Activated CD4-positive, alpha-beta T cell treated with anti-CD3 and anti-CD28 coated beads, Interleukin-2, amount 10 ng/mL, durations not matched to agents 24 days and 14 days (primary cell): ENCODE measurements around the gene LYPD4. TPM values are rescaled to one million over a fixed set of nuclear protein-coding genes. Genes with fewer than 3 reads are reported as not detected.
A peak's percentile ranks its signal among the peaks of the same experiment; 100 is the strongest.

Experiments
- DNase-seq: peaks from one replicate; pipeline ENCODE4 v3.0.0; 2022
- H3K27ac Mint-ChIP-seq: one replicate; pipeline ENCODE4 v1.8.0; 2022; ENCODE audit warnings: mild to moderate bottlenecking, mixed read lengths
- H3K27me3 Mint-ChIP-seq: one replicate; pipeline ENCODE4 v1.8.0; 2022; ENCODE audit warnings: mixed read lengths
- H3K36me3 Mint-ChIP-seq: one replicate; pipeline ENCODE4 v1.8.0; 2022; ENCODE audit warnings: low read depth, mild to moderate bottlenecking, mixed read lengths
- H3K4me1 Mint-ChIP-seq: one replicate; pipeline ENCODE4 v1.8.0; 2021; ENCODE audit warnings: mixed read lengths
- H3K4me3 Mint-ChIP-seq: one replicate; pipeline ENCODE4 v1.8.0; 2022; ENCODE audit warnings: mild to moderate bottlenecking, moderate library complexity, mixed read lengths
- H3K9me3 Mint-ChIP-seq: one replicate; pipeline ENCODE4 v1.8.0; 2021; ENCODE audit warnings: mixed read lengths
- intact Hi-C: fragments of 100-400 bp; cut with micrococcal nuclease; formaldehyde crosslinking; loops from one replicate; pipeline ENCODE4 v1.15.1; 2023
- total RNA-seq: library from RNA; stranded (reverse); gene quantifications from 2 replicates; pipeline ENCODE4 v1.2.3, GENCODE V29; 2022

The LYPD4 gene
- total RNA-seq, 1 donor from 2014 or later: not detected

GRCh38 chr19:41853344-41853743, 8.9 kb upstream of the LYPD4 start:
- H3K4me3 Mint-ChIP-seq: no peak overlapping the region
- no peaks in the 10 kb centered on the region for H3K4me1 Mint-ChIP-seq
- peaks cover 44% of the 10 kb centered on the region for H3K27me3 Mint-ChIP-seq
- no peak for DNase-seq
- intact Hi-C loops: no loop called here
- H3K36me3 Mint-ChIP-seq: no peaks in the 10 kb centered on the region
- no peaks in the 10 kb centered on the region for H3K9me3 Mint-ChIP-seq
- no peak overlapping the region for H3K27ac Mint-ChIP-seq

- no peak for DNase-seq
- Mint-ChIP-seq H3K4me3 (no peak overlapping the region), H3K4me1 (no peaks in the 10 kb centered on the region), H3K36me3 (no peaks in the 10 kb centered on the region), H3K9me3 (no peaks in the 10 kb centered on the region), H3K27me3 (peaks cover 40% of the 10 kb centered on the region), H3K27ac (no peak overlapping the region)
- intact Hi-C loops: no loop called here
These were observed 7.0 kb upstream of the LYPD4 start for GRCh38 chr19:41851456-41851855.

- no peaks in the 10 kb centered on the region for H3K36me3 Mint-ChIP-seq
- no peak overlapping the region for H3K27ac Mint-ChIP-seq
- intact Hi-C loops: no loop called here
- no peak overlapping the region for H3K4me3 Mint-ChIP-seq
- no peaks in the 10 kb centered on the region for H3K9me3 Mint-ChIP-seq
- no peak for DNase-seq
- no peaks in the 10 kb centered on the region for H3K4me1 Mint-ChIP-seq
- H3K27me3 Mint-ChIP-seq: peaks cover 41% of the 10 kb centered on the region
These were observed 5.9 kb upstream of the LYPD4 start for GRCh38 chr19:41850381-41850780.

- no peak for DNase-seq
- Mint-ChIP-seq H3K27ac (no peak overlapping the region), H3K27me3 (peaks cover 31% of the 10 kb centered on the region), H3K9me3 (no peaks in the 10 kb centered on the region), H3K36me3 (no peaks in the 10 kb centered on the region), H3K4me1 (no peaks in the 10 kb centered on the region), H3K4me3 (no peak overlapping the region)
- intact Hi-C loops: no loop called here
These were observed 4.6 kb upstream of the LYPD4 start for GRCh38 chr19:41849067-41849466.

- Mint-ChIP-seq H3K27me3 (peaks cover 28% of the 10 kb centered on the region), H3K4me3 (no peak overlapping the region), H3K4me1 (no peaks in the 10 kb centered on the region), H3K27ac (no peak overlapping the region), H3K36me3 (no peaks in the 10 kb centered on the region), H3K9me3 (no peaks in the 10 kb centered on the region)
- no peak for DNase-seq
- intact Hi-C loops: no loop called here
These were observed 4.2 kb upstream of the LYPD4 start for GRCh38 chr19:41848666-41849065.

GRCh38 chr19:41847351-41848105, 3.0 kb upstream of the LYPD4 start:
- intact Hi-C loops: no loop called here
- Mint-ChIP-seq H3K4me3 (no peak overlapping the region), H3K4me1 (no peaks in the 10 kb centered on the region), H3K9me3 (no peaks in the 10 kb centered on the region), H3K27me3 (peaks cover 22% of the 10 kb centered on the region), H3K36me3 (no peaks in the 10 kb centered on the region), H3K27ac (no peak overlapping the region)
- DNase-seq: no peak

- no peaks in the 10 kb centered on the region for H3K9me3 Mint-ChIP-seq
- no peak for DNase-seq
- H3K4me3 Mint-ChIP-seq: no peak overlapping the region
- H3K27ac Mint-ChIP-seq: no peak overlapping the region
- H3K36me3 Mint-ChIP-seq: no peaks in the 10 kb centered on the region
- no peaks in the 10 kb centered on the region for H3K4me1 Mint-ChIP-seq
- peaks cover 17% of the 10 kb centered on the region for H3K27me3 Mint-ChIP-seq
- intact Hi-C loops: no loop called here
These were observed 638 bp upstream of the LYPD4 start for GRCh38 chr19:41845051-41845590.

- intact Hi-C loops: no loop called here
- H3K36me3 Mint-ChIP-seq: no peaks in the 10 kb centered on the region
- H3K27ac Mint-ChIP-seq: no peak within 1 kb of the TSS
- no peaks in the 10 kb centered on the region for H3K9me3 Mint-ChIP-seq
- DNase-seq: no peak
- no peak within 1 kb of the TSS for H3K4me3 Mint-ChIP-seq
- H3K4me1 Mint-ChIP-seq: no peaks in the 10 kb centered on the region
- H3K27me3 Mint-ChIP-seq: peaks cover 18% of the 10 kb centered on the region
These were observed 343 bp upstream of the LYPD4 start, which contains the start of gene DMRTC2 for GRCh38 chr19:41845001-41845050. Gene DMRTC2, plus strand, starts transcription at chr19:41845042. Its CDS starts 2,387 bp downstream, at chr19:41847429.

DNA sequence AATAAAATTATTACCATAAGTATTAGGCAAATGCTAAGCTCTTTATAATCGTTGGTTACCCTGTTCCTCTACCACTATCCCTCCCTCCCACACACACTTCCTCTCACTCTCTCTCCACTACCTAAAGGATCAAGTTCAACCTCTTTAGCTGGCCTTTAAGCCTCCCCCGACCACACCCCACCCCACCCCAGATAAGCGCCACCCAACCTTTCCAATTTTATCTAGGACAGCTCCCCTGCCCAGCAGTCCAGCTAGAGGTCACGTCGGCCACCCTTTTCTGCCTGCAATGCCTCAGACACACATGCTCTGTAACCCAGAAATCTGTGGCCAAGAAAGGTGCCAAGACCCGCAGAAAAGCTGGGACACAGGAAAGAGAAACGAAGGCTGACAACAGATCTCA, 1.1 kb downstream of the LYPD4 start:
- Mint-ChIP-seq H3K27me3 (peaks cover 18% of the 10 kb centered on the region), H3K36me3 (no peaks in the 10 kb centered on the region), H3K27ac (no peak overlapping the region), H3K4me3 (no peak overlapping the region), H3K9me3 (no peaks in the 10 kb centered on the region), H3K4me1 (no peaks in the 10 kb centered on the region)
- DNase-seq: no peak
- intact Hi-C loops: no loop called here

DNA sequence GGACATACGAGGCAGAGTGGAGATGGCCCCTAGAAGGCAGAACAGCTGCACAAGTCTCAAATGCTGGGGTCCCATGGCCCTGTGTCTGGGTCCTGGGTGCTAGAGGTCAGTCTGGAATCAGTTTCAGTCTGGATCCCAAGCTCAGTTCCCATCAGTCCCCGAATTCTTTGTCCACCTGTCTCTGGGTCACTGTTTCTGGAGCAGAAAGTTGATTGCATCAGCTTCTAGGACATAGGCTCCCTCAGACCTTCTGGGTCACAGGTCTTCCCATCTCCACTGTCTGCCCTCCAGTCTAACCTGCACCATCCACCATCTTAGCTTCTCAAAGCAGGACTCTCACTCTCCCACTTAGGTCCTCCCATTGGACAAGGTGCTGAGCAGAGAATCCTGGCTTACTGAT, 5.3 kb downstream of the LYPD4 start:
- Mint-ChIP-seq H3K27ac (no peak overlapping the region), H3K36me3 (no peaks in the 10 kb centered on the region), H3K4me3 (no peak overlapping the region), H3K27me3 (peaks cover 32% of the 10 kb centered on the region), H3K9me3 (no peaks in the 10 kb centered on the region), H3K4me1 (no peaks in the 10 kb centered on the region)
- intact Hi-C loops: loop anchor here (5.0 kb wide), 1 partner anchor 47 kb away; no protein-coding TSS in a partner anchor
- DNase-seq: no peak

GRCh38 chr19:41837981-41838708, 6.3 kb downstream of the LYPD4 start:
- no peak for DNase-seq
- Mint-ChIP-seq H3K9me3 (no peaks in the 10 kb centered on the region), H3K27me3 (peaks cover 33% of the 10 kb centered on the region), H3K4me1 (no peaks in the 10 kb centered on the region), H3K4me3 (no peak overlapping the region), H3K36me3 (no peaks in the 10 kb centered on the region), H3K27ac (no peak overlapping the region)
- intact Hi-C loops: loop anchor here (5.0 kb wide), 1 partner anchor 46 kb away; no protein-coding TSS in a partner anchor

DNA sequence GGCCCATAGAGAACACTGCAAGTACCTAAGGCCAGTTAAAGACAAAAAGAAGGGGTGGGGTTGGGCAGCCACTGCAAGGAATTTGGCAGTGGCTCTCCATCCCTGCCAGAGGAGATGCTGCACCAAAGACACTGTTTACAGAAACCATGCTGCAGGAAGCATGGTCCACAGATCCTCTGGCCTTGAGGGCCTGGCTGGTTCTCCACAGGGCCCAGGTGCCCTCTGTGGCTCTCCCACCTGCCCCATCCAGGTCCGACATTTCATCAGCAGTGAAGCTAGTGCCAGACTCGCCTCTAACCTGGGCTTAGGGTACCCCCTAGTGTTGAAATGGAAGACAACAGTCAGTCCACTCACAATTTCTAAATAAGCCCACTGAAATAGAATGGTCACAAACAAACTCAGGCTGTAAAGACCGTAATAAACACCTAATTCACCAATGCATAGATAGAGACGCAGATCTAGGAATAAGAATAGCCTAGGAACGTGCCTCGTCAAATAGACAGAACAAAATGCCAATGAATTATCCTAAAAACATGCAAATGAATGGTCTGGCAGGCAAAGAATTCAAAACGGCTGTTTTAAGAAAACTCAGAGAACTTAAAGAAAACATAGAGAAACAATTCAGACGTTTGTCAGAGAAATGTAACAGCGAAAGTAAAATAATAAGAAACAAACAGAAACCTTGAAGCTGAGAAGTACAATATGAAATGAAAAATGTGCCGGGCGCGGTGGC, 23.3 kb downstream of the LYPD4 start:
- intact Hi-C loops: loop anchor here (1.0 to 2.0 kb wide), 2 partner anchors 28 to 68 kb away; no protein-coding TSS in a partner anchor
- Mint-ChIP-seq H3K27me3 (peaks cover 35% of the 10 kb centered on the region), H3K36me3 (no peaks in the 10 kb centered on the region), H3K27ac (no peak overlapping the region), H3K9me3 (no peaks in the 10 kb centered on the region), H3K4me1 (no peaks in the 10 kb centered on the region), H3K4me3 (no peak overlapping the region)
- DNase-seq: peak; percentile 90

DNA sequence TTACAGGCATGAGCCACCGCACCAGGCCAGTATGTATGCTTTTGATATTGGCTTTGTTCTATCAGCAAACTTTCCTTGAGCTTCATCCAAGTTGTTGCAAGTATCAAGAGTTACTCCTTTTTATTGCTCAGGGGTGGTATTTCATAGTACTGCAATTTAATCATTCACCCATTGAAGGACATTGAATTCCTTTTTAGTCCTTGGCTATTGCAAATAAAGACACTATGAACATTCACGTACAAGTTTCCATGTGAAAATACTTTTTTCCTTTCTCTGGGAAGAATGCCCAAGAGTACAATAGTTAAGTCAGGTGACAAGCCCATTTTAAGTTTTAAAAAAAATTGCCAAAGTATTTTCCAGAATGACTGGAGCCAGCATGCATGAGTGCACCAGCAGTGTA, 27.7 kb downstream of the LYPD4 start:
- Mint-ChIP-seq H3K4me1 (peaks cover 8% of the 10 kb centered on the region), H3K4me3 (no peak overlapping the region), H3K27me3 (peaks cover 19% of the 10 kb centered on the region), H3K36me3 (no peaks in the 10 kb centered on the region), H3K9me3 (no peaks in the 10 kb centered on the region), H3K27ac (no peak overlapping the region)
- intact Hi-C loops: no loop called here
- DNase-seq: no peak

DNA sequence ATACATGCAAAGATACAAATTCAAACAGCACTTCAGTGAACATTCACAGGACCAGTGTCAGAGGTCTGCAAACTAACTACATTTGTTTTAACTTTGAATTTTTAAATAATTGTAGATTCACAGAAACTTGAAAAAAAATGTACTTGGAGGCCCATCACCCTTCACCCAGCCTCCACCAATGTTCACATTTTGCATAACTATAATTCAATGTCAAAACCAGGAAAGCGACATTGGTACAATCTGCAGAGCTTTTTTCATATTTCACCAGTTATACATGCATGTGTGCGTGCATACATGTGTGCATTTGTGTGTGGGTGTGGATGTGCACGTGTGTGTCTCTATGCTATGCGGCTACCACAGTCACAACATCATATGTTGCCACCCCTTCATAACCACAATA, 29.2 kb downstream of the LYPD4 start:
- H3K9me3 Mint-ChIP-seq: no peaks in the 10 kb centered on the region
- no peak for DNase-seq
- H3K27me3 Mint-ChIP-seq: peaks cover 8% of the 10 kb centered on the region
- no peak overlapping the region for H3K4me3 Mint-ChIP-seq
- no peaks in the 10 kb centered on the region for H3K36me3 Mint-ChIP-seq
- H3K27ac Mint-ChIP-seq: no peak overlapping the region
- intact Hi-C loops: no loop called here
- H3K4me1 Mint-ChIP-seq: peaks cover 8% of the 10 kb centered on the region
